Mucosa of gallbladder (tissue), 1 donor: Measurements from ENCODE around the gene HEATR1. TPM values are rescaled to one million over a fixed set of nuclear protein-coding genes. Genes with fewer than 3 reads are reported as not detected.

Experiments used
- DNase-seq: peaks from one replicate; pipeline ENCODE4 v3.0.0-alpha.2; 2020; ENCODE audit warnings: low spot score
- total RNA-seq: library from RNA; stranded (reverse); gene quantifications from one replicate; pipeline ENCODE4 v1.2.1, GENCODE V29; 2021
- donor health status: DM: no; HTN: no; CAD: no.

HEATR1 gene
- total RNA-seq, 1 donor from 2014 or later = 18.9 TPM

DNA sequence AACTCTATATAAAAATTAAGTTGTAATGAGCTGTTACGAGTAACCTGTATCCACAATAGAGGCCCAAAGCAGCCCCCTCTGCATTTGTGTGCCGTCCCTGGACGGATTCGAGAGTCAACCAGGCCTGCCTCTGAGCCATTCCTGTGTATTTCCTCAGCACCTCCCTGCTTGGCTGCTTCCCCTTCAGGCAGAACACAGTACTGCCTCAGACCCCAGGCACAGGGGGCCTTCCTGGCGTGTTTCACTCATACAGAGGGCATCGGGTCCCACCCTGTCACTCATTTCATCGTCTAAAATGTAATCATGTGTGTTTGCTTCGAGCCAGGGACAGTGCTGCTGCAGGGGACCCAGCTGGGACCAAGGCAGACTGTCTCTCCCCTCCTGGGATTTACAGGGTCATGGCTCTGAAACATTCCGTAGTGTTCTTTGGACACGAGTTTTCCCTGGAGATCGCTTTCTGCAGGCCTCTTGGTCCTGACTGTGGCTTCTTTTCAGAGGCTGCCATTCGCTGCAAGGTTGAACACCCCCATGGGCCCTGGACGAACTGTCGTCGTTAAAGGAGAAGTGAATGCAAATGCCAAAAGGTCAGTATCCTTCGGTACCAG, 61.1 kb downstream of the HEATR1 start:
- DNase-seq = no peak

DNA sequence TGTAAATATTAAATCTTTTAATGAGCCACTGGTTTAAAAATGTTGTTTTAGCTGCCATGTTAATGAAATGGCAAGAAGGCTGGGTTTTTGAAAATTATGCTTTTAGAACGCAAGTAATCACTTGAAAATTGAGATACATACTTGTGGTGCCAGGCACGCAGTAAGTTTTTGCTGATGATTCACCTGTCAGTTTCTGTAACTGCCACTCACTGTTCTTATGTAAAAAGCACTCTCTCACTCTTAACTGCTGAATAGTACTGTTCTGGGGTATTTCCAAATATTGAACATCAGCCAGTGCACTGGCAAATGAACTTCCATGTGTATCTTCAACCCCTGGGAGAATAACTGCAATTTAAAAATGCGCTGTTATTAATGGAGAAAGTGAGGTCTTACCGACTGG, 62.6 kb downstream of the HEATR1 start:
- no peak for DNase-seq

DNA sequence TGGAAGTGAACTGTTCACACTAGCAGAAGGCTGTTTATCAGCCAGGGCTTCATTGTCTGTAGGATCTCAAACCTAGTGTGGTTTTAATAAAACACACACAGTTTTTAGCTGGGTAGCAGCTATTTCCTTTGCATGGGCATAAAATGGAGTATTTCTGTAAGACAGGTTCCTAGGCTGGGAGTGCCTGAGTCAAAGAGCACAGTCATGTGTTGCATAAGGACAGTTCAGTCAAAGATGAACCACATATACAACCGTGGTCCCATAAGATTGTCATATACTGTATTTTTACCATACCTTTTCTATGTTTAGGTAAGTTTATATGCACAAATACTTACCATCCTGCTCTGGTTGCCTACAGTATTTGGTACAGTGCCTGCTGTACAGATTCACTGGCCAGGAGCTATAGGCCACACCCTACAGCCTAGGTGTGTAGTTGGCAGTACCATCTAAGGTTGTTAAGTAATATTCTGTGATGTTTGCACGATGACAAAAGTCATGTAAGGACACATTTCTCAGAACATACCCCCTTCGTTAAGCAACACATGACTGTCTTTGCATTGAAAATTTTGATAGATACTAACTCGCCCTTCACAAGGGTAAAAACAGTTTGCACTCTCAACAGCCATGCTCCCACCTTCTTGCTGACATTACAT, 63.4 kb downstream of the HEATR1 start:
- DNase-seq = no peak

DNA sequence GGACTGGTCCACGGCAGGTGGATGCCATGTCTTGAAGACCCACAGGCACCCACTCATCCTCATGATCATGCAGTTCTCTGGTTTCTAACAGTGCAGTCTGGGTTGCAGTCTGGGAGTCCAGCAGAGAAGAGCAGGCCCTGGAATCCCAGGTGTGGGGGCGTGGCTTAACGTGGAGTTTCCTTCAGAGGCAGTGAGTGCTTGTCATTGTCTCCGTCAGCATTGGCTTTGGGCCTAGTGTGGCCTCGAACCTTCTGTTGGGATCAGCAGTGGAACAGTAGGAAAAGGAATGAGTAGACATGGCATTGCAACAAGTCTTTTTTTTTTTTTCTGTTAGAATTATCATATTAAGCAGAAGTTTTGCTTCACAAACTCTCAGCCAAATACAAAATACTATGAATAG, 67.8 kb downstream of the HEATR1 start:
- DNase-seq = no peak

DNA sequence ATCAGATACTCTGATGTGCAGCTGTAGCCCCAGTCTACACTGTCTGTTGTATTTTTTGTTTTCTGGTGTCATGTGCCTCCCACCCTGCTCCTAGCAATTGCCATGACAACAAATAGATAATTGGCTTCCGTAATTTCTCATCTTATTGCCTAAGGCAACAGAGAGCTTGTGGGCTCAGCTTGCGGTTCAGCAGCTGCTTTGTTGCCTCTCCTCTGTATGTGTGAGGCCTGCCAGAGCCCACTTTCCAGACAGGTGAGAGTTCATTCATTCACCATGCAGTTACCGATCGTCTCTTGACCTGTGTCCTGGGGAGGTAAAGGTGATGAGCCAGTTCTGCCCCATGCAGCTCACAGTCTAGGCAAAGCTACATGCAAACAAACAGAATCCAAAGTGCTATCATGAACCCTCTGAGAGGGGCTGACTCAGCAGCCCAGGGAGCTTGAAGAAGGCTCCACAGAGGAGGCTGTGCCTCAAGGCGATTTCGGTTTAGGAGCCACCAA, 68.6 kb downstream of the HEATR1 start:
- DNase-seq = no peak

DNA sequence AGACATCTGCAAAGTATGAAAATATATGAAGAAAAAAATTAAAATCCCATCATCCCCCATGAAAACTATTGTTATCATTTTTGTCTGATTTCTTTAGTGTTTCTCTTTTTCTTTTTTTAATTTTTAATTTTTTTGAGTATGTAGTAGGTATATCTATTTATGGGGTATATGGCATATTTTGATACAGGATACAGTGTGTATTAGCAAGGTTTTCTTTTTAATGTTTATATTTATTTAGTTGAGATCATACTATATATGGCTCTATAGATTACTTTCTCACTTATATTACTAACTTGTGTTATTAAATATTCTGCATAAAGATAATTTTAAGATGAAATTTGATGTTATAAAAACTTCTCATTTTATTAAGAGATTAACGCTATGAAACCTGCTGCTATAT, 69.1 kb downstream of the HEATR1 start:
- DNase-seq = no peak

DNA sequence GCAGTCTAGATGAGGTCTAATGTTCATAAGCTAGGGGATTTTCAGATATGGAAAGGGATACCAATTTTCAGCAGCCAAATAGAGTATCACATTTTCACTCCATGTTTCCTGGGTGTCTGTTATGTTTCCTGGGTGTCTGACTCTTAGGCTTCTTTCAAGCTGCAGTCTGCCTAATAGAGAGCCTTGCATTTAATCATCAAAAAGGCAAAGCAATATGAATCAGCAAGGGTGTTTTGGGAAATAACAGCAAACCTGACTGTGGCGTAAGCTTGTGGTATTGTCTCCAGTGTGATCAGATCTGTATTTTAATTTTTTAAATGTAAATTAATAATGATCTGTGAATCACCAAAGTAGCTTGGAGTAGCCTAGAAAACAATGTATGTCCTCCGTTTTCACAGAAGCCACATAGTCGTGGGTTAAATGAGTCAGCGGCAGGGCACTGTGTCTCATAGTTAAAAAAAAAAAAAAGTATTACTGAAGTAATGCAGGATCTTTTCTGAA, 70.1 kb downstream of the HEATR1 start:
- no peak for DNase-seq

DNA sequence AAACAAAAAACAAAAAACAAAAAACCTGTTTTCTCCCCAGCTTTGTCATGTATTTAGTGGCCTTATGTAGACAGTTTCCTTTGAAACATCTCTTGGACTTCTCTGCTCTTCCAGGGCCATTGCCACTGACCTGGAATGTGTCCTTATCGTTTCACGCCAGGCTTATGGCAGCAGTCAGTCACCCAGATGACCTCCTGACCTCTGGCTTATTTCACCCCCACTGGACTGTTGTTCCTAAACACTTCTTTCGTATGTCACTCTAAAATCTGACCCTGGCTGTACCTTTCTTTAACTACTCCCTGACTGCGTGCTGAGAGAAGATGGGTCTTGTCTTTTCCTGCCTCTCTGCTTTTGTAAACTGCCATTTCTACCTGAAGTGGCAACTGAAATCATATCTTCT, 71.5 kb downstream of the HEATR1 start:
- no peak for DNase-seq

DNA sequence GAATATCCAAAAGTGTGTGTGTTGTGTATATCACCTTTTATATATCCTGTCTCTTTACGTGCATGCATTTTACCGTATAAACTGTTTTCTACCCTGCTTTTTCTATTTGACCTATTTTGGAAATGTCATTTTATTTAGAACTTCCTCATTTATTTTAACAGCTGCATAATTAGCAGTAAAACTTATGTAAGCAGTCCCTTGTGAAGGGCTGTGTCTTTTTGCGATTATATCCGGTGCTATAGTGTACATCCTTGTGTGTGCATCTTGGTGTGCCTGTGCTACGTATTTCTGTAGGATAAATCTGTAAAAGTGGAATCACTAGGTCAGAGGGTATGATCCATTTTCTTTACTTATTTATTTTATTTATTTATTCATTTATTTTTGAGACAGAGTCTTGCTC, 73.4 kb downstream of the HEATR1 start:
- DNase-seq = no peak

DNA sequence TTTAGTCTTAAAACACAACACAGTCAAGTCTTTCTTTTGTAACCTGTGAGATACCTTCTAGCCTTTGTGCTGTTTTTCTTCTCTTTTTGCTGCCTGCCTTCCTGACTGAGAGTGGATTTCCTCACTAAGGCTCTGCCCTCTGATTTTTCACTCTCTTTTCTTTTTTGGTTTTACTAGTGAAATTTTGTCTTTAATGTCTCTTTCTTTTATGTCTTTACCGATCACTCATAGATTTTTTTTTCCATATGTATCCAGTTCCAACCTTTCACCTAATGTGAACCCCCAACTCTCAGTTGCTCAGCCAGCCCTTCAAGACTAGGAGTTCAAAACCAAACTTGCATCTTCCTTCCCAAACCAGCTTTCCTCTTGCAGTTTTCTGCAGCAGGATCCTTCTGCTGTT, 74.0 kb downstream of the HEATR1 start:
- DNase-seq = no peak

DNA sequence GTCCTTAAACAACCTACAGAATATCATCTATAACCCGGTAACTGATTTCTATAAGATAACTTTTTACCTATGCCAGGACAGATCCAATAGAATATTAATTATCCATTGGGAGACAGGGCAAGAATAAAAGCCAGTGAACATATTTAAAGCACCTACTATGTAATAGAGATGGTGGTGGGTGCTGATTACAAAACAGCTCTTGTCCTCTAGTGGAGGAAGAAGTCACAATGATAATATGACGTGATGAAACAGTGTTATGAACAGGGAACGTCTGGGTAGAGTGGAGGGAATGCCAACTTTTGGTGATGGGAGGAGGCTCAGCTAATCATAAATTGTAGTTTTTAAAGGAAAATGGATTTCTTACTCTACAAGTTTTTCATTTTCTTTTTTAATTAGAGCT, 78.2 kb downstream of the HEATR1 start:
- DNase-seq = no peak

DNA sequence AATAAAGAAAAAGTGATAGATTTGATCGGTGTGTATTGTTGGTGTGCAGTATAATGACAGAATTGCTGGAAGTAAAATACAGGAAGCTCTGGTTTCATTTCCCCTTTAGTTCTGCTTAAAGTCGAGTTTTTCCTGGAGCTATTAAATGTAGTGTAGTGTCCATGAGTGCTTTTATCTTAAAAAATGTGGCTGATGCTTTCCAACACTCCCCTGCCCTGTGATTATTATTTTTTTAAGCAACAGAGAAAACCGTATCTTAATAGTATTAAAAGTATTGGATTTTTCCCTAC, 79.5 kb downstream of the HEATR1 start:
- DNase-seq = no peak

DNA sequence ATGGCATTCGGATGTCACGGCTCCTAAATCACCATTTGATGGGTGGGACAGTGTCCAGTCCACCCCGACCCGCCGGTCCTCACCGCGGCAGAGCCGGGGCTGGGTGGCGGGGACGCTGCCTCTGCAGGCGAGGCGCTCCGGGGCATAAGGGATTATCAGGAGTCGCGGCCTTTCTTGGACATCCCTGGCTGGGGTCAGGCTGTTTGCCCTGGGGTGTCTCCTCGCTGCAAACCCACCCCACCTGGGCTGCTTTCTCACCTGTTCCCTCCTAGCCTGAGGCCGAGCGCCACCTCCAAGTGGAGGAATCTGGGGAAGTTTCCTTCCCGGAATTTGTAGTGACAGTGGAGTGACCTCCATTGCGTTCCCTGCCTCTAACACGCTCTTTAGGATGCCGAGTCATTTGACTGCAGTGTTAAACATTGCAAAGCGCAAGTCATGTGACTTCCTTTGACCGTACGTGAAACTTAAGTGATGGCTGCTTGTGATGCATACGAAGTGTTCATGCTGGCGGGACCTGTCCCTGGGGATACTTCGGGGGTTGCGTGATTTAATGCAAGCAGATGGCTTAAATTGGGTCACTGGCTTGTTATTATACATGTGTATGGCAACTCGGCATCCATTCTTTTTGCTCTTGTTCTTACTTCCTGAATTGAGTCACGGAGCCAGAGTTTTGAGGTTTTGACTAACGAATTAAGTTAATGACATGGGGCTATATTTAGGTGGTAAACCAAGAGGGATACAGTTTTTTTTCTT, 80.0 kb downstream of the HEATR1 start:
- DNase-seq = peak; percentile 66

DNA sequence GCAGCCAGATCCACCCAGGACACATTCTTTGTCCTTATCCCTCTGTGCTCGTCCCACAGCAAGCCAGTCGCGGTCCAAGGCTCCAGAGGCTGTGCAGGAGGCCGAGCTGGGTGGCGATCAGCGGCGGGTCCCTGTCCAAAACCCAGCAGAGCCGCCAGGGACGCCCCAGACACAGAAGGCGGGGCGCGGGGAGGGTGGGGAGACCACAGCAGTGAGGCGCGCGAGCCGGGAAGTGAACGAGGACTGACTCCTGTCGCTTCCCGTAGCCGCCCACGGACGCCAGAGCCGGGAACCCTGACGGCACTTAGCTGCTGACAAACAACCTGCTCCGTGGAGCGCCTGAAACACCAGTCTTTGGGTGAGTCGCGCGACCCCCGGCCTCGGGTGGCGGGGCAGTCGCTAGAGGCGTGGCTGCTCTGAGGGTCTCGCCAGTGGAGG, 80.6 kb downstream of the HEATR1 start, which contains the start of gene LGALS8:
Gene LGALS8 (plus strand): TSS at position 279 of the 438 bp plus-strand sequence. CDS start 2,089 bp downstream, outside the sequence.
- DNase-seq = peak; percentile 92

DNA sequence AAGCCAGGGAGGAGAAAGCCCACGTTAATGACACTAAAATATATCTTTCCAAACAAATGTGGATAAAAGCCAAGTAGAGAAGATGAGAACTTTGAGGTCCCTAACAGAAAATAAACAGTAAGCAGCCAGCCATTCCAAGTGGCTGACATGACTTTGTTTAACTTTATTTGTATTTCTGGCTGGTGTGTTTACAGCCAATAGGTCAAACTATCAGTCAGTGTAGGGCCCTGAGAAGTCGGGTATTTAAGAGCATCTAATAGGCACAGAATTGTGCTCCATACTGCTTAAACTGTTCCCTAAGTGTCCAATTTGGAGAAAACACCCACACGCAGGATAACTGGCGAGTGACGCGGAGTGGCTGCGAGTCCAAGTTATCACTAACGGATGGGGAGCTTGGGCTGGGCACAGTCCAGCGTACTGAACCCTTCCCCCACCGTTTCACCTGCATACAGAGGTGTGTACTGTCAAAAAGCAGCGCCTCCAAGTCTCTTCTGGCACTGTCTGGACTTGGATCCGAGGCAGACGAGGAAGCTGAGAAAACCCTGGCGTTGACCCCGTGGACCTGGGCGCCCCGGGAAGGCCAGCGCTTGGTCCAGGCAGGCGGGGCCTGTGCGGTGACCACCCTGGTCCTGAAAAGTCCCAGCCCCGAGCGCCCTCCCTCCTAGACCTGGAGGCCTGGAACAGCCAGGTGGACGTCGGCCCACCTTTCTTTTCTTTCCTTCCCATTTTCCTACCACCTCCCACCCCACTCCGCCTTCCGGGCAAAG, 81.2 kb downstream of the HEATR1 start:
- DNase-seq = peak; percentile 50

DNA sequence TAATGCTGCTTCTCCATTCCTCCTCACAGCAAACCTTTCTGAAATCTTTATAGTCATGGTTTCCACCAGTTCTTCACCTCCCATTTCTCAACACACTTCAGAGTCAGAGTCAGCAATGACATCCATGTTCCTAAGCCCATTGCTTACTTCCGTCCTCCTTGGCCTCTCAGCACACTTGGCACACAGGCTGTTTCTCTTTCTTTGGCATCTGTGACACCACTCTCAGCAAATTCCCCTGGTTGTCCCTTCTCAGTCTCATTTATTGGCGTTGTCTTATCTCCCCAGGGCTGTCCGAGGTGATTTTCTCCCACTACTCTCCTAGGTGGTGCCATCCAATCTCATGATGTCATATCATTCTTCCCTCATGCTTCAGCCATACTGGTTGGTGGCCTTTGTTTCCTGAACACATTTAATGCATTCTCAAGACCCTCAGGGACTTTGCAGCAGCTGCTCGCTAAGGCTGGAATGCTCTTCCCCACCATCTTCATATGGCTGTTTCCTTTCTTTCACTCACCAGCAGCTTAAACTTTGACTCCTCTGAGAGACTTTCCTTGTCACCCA, 83.8 kb downstream of the HEATR1 start:
- DNase-seq = no peak

DNA sequence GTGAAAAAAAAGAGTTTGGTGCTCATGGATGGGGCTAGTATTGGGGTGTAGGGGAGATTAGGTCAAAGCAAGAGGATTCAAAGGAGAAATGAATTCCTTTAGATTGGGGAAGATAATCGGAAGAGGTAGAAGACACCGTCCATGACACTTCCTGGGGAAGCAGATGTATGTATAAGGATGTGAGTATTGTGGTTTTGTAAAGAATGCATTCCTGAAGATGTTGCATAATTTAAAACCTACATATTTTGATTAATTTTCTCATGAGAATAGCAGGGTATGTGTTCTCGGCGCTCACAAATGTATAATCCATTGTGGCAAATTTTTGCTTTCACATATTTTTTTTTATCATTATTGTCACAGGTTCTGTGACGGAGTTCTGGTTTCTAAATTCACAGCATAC, 86.0 kb downstream of the HEATR1 start:
- DNase-seq = no peak

DNA sequence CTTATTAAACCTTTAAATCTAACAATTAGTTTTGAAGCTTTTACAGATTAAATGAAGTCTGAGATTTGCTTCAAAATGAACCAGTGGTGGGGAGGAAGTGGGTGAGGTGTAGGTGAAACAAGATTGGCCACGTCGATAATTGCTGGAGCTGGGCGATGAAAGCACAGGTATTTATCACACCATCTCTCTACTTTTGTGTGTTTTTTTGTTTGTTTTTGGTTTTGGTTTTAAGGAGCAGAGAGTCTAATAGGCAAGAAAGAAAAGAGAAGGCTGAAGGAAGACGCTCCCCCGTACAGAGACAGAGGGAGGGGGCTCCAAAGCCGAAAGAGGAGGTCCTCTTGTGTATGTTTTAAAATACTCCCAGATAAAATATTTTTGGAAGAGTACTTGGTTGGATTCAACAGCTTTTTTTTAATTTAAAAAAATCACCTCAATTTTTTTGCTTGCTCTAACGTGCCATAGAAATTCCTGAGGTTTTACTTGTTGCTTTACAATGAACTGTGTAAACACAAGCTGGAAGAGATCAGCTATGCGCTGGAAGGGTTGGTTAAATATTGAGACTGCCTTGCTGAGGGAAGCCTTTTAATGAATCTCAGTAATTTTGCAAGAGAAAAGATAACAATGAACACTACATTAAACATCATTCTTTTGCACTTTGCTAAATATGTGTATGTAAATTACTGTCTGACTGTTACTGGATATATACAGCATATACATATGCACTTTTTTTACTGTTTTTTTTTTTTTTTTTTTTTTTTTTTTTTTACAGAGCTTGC, 87.2 kb downstream of the HEATR1 start:
- DNase-seq = no peak

DNA sequence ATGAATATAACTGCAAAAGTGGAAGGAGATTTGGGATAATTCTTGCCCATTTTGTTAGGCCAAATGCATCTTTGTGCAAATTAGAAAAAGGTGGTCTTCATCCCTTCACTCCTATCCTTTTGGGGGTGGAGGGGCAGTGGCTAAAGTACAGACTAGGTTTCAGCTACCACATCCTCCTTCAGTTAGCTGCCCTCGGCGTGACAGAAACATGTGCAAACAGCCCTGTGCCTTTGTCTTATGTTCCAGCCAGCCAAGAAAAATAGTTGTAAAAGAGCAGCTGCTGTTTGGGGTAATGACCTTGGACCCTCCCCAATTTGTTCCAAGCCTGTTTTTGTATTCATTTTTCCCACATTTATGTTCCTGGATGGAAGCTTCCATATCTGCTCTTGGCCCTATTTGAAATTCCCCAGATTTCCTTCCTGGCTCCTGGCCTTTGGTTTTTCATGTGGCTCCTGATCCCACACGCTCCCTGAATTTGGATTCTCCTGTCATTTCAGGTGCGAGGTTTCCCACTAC, 88.8 kb downstream of the HEATR1 start:
- DNase-seq = no peak

DNA sequence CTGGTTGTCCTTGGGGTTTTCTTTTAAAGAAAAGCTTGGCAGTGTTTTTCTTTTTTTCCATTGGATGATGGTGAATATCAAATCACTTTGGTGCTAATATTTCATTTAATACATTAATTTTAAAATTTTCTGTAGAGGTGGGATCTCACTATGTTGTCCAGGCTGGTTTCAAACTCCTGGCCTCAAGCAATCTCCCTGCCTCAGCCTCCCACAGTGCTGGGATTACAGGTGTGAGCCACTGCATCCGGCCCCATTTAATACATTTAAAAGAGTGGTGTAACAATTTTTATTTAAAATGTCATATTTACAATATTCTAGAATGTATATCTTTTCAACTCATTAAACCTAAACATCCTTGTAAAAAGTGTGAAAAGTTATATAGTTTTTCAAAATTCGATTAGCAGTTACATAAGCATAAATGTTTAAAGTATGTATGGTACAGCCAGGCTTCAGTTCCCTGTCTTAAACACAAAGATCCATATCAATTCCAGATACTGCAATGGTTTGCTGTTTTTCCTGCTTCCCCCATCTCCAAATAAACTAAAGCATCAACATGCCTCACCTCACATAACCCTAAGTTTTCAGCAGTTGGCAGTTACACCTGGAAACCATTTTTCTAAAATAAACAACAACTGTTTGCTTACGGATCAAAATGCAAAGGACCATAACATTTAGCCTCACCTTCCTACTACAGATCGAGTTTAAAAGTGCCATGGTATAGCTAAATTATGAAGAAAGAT, 89.4 kb downstream of the HEATR1 start:
- no peak for DNase-seq
